IgD-negative memory B cell (primary cell): ENCODE data around the gene CCDC50. TPM values are rescaled to one million over a fixed set of nuclear protein-coding genes. Genes with fewer than 3 reads are reported as not detected.

Experiments used
- H3K27ac Mint-ChIP-seq, 3 donors: one replicate each; pipeline ENCODE4 v1.8.0; 2020 to 2022; ENCODE audit warnings: mild to moderate bottlenecking in 3 of 3, mixed read lengths in 3 of 3, moderate library complexity in 1 of 3
- H3K27me3 Mint-ChIP-seq: one replicate; pipeline ENCODE4 v1.8.0; 2021; ENCODE audit warnings: mixed read lengths
- H3K36me3 Mint-ChIP-seq: one replicate; pipeline ENCODE4 v1.8.0; 2020; ENCODE audit warnings: mild to moderate bottlenecking, mixed read lengths
- H3K4me1 Mint-ChIP-seq, 3 donors: one replicate each; pipeline ENCODE4 v1.8.0; 2020 to 2022; ENCODE audit warnings: mixed read lengths in 3 of 3, mild to moderate bottlenecking in 1 of 3
- H3K4me3 Mint-ChIP-seq, 4 donors: one replicate each; pipeline ENCODE4 v1.8.0; 2020 to 2022; ENCODE audit warnings: mild to moderate bottlenecking in 4 of 4, mixed read lengths in 4 of 4, moderate library complexity in 3 of 4
- H3K9me3 Mint-ChIP-seq, 3 donors: one replicate each; pipeline ENCODE4 v1.8.0; 2020 to 2021; ENCODE audit warnings: mixed read lengths in 3 of 3, mild to moderate bottlenecking in 1 of 3
- polyA plus RNA-seq: library from polyadenylated mRNA; unstranded; fragments of 300-500 nt; fragmentation: Illumina TruSeq; gene quantifications from one replicate; pipeline ENCODE4 v1.2.3, GENCODE V29; 2021

CCDC50 gene
- polyA plus RNA-seq, 1 donor from 2014 or later, result 98.9 TPM

DNA sequence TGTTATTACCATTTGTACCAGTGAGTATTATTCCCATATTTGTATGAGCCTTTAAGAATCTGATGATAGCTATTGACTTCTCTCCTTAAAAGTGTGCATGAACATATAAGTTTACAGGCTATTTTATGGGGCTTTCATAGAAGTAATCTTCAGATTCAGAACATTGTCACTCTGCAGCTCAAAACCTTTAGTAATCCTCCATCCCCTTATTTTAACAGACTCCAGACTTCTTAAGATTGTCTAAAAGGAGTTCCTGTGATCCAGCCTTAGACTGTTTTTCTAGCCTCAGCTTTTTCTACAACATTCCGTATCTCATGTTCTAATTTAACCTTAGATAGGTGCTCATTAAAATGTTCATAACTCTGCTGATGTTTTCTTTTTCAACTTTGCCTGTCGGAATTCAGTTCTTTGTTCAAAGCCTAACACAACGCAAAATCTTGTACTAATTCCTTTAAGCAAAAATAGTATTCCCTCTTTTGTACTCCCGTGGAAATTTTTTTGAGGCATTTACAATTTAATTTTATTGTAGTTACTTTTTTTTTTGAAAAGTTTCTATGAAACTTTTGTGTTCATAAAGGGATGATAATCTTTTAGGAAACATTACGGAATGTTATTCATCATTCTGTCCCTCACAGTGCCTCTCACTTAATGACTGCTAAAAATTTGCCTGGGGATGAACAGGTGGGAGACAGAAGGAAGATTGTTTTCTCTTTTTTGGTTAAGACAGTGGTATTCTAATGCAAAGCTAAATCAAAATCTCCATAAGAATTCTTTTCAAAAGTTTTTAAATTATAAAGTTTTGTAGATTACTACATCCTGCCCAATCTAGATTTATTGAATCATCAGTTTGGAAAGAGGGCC lies 39.8 kb downstream of the CCDC50 start:
- no peak overlapping the region for H3K4me3 Mint-ChIP-seq
- peak overlapping the region in 2 of 3 donors; percentile 29 to 68 for H3K27ac Mint-ChIP-seq
- H3K36me3 Mint-ChIP-seq, result peaks cover 16% of the 10 kb centered on the region

GRCh38 chr3:191369616-191370010 lies 40.4 kb downstream of the CCDC50 start:
- Mint-ChIP-seq H3K9me3 (no peaks in the 10 kb centered on the region), H3K27me3 (no peaks in the 10 kb centered on the region), H3K4me3 (no peak overlapping the region), H3K36me3 (peaks cover 16% of the 10 kb centered on the region), H3K27ac (no peak overlapping the region), H3K4me1 (peaks cover 14 to 19% (median 14%) of the 10 kb centered on the region in 3 donors)

More for the DNA sequence above, 39.8 kb downstream of the CCDC50 start:
- Mint-ChIP-seq H3K9me3 (no peaks in the 10 kb centered on the region), H3K27me3 (no peaks in the 10 kb centered on the region), H3K4me1 (peaks cover 14 to 19% (median 14%) of the 10 kb centered on the region in 3 donors)

DNA sequence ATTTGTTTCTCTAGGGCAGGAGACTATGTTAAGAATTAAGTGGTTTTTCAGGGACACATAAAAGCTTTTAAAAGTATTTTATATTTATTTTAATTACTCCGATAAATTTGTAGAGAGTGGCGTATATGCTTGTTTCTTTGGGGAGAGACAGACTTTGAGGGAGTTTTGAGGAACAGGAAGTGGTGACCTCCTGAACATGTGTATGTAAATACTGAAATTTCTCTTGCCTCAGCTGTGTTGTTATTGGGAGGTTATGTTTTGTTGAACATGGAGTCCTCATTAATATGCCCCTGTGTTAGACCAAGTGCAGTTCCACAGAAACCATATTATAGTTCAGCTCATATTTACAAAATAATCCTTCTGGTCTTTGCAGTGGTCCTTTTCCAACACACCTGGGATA lies 42.9 kb downstream of the CCDC50 start:
- Mint-ChIP-seq H3K27ac (peak overlapping the region in 2 of 3 donors; percentile 10 to 92), H3K4me1 (peaks cover 14 to 19% (median 15%) of the 10 kb centered on the region in 3 donors), H3K9me3 (no peaks in the 10 kb centered on the region), H3K36me3 (peaks cover 14% of the 10 kb centered on the region), H3K27me3 (no peaks in the 10 kb centered on the region), H3K4me3 (peak overlapping the region in 2 of 4 donors; percentile 35 to 79)

DNA sequence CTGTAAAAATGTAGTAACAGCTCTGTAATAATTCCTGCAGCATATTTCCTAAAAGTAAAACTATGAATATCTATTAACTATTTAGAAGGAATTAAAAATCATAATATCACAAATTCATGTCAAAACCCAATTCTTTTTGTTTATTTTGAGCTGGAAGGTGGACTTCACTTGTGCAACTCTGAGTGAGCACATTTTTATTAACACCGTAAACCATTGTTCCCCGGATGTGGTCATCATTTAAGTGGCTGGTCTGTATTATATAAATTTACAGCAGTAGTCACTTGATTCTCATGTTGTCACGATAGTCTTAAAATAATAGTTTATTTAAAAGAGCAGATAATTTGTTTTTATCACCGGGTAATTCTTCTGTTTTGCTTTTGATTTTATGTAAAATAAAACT lies 44.1 kb downstream of the CCDC50 start:
- peaks cover 14% of the 10 kb centered on the region for H3K36me3 Mint-ChIP-seq
- no peaks in the 10 kb centered on the region for H3K9me3 Mint-ChIP-seq
- H3K4me3 Mint-ChIP-seq, result no peak overlapping the region
- no peaks in the 10 kb centered on the region for H3K27me3 Mint-ChIP-seq
- H3K27ac Mint-ChIP-seq, result no peak overlapping the region
- peaks cover 20 to 28% (median 23%) of the 10 kb centered on the region in 3 donors for H3K4me1 Mint-ChIP-seq

DNA sequence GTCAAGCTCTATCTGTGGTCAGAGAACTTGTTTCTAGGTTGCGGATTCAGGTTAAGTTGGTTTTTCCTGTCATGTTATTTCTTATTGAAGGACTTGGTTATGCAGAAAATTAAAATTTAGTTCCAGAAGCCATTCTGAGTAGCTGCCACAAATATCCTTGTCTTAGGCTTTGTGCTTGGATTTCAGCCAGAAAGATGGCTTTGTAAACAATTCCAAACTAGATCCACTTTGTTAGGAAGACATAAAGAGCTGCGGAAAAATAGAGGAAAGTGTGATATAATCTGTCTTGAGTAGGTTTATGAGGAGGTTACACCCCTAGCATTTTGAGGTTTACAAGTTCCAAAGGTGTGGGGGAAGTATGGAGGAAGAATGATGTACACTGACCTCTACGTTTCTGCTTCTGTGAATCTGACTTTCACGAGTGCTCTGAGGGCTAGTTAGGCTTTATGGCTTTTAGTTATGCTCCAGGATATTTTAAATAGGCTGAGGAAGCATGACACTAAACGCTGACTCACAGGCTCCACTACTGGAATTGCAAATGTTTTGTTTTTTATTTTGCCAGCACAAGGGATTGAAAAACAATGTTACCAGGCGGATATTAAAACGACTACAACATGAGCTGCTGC lies 47.4 kb downstream of the CCDC50 start:
- no peak overlapping the region for H3K4me3 Mint-ChIP-seq
- peak overlapping the region in 1 of 3 donors; percentile 6 for H3K27ac Mint-ChIP-seq
- peaks cover 6% of the 10 kb centered on the region for H3K36me3 Mint-ChIP-seq
- H3K9me3 Mint-ChIP-seq, result no peaks in the 10 kb centered on the region
- H3K4me1 Mint-ChIP-seq, result peaks cover 25 to 42% (median 34%) of the 10 kb centered on the region in 3 donors
- H3K27me3 Mint-ChIP-seq, result no peaks in the 10 kb centered on the region

DNA sequence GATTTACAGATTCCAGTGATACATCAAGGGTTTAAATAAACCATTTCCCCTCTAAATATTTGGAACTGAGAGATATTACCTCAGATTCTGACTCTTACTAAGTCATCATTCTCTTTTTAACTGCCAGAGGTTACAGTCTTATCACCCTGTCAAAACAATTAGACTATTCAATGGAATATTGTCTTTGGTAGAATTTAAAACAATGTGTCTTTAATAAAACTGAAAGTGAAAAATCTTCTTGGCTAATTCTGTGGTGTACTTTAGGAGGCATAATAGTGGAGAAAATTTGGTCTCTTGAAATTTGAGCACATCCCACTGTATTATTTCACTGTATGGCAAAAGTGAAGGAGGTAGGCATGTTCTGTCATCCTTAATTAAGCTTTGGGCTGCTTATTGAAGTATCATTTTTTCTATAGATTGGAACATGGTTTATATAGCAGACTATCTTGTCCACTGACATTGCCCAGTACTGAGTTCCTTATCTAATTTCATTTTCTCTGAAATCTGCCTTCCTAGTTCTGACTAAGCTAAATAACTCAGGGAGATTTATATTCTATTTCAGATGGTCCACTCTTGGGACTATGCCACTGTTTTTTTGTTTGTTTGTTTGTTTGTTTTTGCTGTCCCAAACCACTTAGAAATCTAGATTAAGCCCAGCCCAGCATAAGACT lies 49.1 kb downstream of the CCDC50 start:
- Mint-ChIP-seq H3K27ac (peak overlapping the region; percentile 33 to 65 (median 61)), H3K4me1 (peaks cover 21 to 41% (median 38%) of the 10 kb centered on the region in 3 donors), H3K9me3 (no peaks in the 10 kb centered on the region), H3K27me3 (no peaks in the 10 kb centered on the region), H3K4me3 (peak overlapping the region in 2 of 4 donors; percentile 10 to 64), H3K36me3 (peaks cover 2% of the 10 kb centered on the region)

GRCh38 chr3:191379446-191379845 lies 50.3 kb downstream of the CCDC50 start:
- peaks cover 21 to 41% (median 38%) of the 10 kb centered on the region in 3 donors for H3K4me1 Mint-ChIP-seq
- no peaks in the 10 kb centered on the region for H3K27me3 Mint-ChIP-seq
- H3K9me3 Mint-ChIP-seq, result no peaks in the 10 kb centered on the region
- peak overlapping the region in 1 of 3 donors; percentile 95 for H3K27ac Mint-ChIP-seq
- H3K4me3 Mint-ChIP-seq, result peak overlapping the region in 2 of 4 donors; percentile 18 to 42
- peaks cover 2% of the 10 kb centered on the region for H3K36me3 Mint-ChIP-seq

DNA sequence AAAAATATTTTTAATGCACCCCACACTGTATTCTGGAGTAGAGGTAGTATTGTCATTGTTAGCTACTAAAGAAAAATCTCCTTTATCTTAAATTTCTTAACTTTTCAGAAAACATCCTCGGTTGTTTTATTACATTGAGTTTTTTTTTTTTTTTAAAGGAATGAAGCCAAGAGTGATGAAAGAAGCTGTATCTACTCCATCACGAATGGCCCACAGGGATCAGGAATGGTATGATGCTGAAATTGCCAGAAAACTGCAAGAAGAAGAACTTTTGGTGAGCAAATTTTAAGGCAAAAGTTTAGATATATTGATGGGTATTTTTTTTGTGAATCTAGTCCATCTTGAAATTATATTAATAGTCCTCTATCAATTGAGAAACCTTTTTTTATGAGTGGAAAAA lies 50.8 kb downstream of the CCDC50 start:
- no peaks in the 10 kb centered on the region for H3K27me3 Mint-ChIP-seq
- no peaks in the 10 kb centered on the region for H3K9me3 Mint-ChIP-seq
- H3K4me3 Mint-ChIP-seq, result no peak overlapping the region
- H3K27ac Mint-ChIP-seq, result peak overlapping the region in 1 of 3 donors; percentile 95
- peaks cover 21 to 39% (median 37%) of the 10 kb centered on the region in 3 donors for H3K4me1 Mint-ChIP-seq
- H3K36me3 Mint-ChIP-seq, result peaks cover 7% of the 10 kb centered on the region

GRCh38 chr3:191381303-191381702 lies 52.1 kb downstream of the CCDC50 start:
- peaks cover 7% of the 10 kb centered on the region for H3K36me3 Mint-ChIP-seq
- H3K4me3 Mint-ChIP-seq, result no peak overlapping the region
- peaks cover 21 to 43% (median 37%) of the 10 kb centered on the region in 3 donors for H3K4me1 Mint-ChIP-seq
- no peak overlapping the region for H3K27ac Mint-ChIP-seq
- no peaks in the 10 kb centered on the region for H3K27me3 Mint-ChIP-seq
- no peaks in the 10 kb centered on the region for H3K9me3 Mint-ChIP-seq

DNA sequence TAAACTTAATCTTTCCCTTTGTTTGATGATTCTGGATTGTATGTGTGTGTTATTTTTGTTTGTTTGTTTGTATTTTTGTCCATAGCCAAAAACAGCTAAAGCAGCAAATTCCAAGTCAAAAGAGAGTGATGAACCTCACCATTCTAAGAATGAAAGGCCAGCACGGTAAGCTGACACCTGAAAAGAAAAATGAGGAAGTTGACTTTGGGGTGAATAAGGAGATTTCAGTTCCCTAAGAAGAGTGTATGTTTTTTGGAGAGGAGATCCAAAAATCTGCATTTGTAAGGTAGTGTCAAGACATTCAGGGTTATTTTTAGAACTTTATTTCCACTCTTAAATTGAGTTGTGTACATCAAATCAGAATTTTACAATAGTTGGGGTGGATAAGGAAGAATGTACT lies 53.5 kb downstream of the CCDC50 start:
- Mint-ChIP-seq H3K4me3 (peak overlapping the region in 1 of 4 donors; percentile 51), H3K36me3 (peaks cover 9% of the 10 kb centered on the region), H3K27ac (peak overlapping the region in 2 of 3 donors; percentile 8 to 18), H3K4me1 (peaks cover 27 to 43% (median 43%) of the 10 kb centered on the region in 3 donors), H3K27me3 (no peaks in the 10 kb centered on the region), H3K9me3 (no peaks in the 10 kb centered on the region)

DNA sequence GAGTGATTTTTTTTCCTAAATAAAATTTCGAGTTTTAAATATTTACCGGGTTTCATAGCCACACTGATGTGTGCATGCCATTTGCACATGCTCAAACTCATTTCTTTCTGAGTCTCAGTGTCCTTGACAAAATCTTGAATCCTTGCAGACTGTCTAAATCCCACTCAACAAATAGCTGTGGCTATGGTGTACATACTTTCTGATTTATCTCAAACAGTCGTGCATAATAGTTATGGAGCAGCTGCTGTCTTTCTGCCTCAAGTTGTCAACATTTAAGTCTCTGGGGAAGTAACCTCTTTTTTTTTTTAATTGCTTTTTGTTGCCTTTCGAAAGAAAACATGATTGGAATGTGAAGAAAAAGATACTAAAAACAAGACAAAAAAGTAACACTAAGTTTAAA lies 53.9 kb downstream of the CCDC50 start:
- Mint-ChIP-seq H3K9me3 (no peaks in the 10 kb centered on the region), H3K27ac (no peak overlapping the region), H3K27me3 (no peaks in the 10 kb centered on the region), H3K4me1 (peaks cover 23 to 40% (median 38%) of the 10 kb centered on the region in 3 donors), H3K4me3 (no peak overlapping the region), H3K36me3 (peaks cover 9% of the 10 kb centered on the region)

DNA sequence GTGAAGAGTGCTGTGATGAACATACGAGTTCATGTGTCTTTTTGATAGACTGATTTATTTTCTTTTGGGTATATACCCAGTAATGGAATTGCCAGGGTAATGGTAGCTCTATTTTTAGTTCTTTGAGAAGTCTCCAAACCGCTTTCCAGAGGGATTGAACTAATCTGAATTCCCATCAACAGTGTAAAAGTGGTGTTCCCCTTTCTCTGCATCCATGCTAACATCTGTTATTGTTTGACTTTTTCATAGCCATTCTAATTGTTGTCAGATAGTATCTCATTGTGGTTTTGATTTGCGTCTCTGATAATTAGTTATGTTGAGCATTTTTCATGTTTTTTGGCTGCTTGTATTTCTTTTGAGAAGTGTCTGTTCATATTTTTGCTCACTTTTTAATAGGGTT lies 55.9 kb downstream of the CCDC50 start:
- Mint-ChIP-seq H3K36me3 (peaks cover 7% of the 10 kb centered on the region), H3K4me1 (peaks cover 12 to 29% (median 26%) of the 10 kb centered on the region in 3 donors), H3K9me3 (no peaks in the 10 kb centered on the region), H3K4me3 (no peak overlapping the region), H3K27me3 (no peaks in the 10 kb centered on the region), H3K27ac (peak overlapping the region in 2 of 3 donors; percentile 18 to 75)

- Mint-ChIP-seq H3K27me3 (no peaks in the 10 kb centered on the region), H3K4me3 (no peak overlapping the region), H3K36me3 (peaks cover 13% of the 10 kb centered on the region), H3K9me3 (no peaks in the 10 kb centered on the region), H3K27ac (peak overlapping the region in 2 of 3 donors; percentile 63 to 94), H3K4me1 (peaks cover 11 to 21% (median 18%) of the 10 kb centered on the region in 3 donors)
These were observed 58.4 kb downstream of the CCDC50 start for GRCh38 chr3:191387441-191388077.

DNA sequence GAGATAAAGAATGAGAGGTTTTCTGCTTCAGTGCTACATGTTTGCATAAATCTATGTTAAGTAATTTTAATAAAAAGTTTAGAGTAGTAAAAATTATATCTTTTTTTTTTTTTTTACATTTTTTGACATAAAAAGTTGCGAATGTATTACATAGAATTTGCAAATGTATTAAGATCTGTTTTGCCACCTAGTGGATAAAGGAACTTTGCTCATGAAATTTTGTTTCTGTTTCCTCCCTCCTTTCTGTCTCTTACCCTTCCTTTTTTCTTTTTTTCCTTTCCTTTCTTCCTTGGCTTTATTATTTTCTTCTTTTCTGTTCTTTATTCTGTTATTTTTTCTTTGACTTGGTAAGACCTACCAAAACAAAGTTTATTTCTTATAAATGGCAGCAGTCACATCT lies 59.6 kb downstream of the CCDC50 start:
- Mint-ChIP-seq H3K9me3 (no peaks in the 10 kb centered on the region), H3K4me1 (peaks cover 9 to 14% (median 14%) of the 10 kb centered on the region in 3 donors), H3K27me3 (no peaks in the 10 kb centered on the region), H3K4me3 (no peak overlapping the region), H3K27ac (peak overlapping the region; percentile 4 to 71 (median 7)), H3K36me3 (peaks cover 13% of the 10 kb centered on the region)
